ENCODE data around the gene KIFC3.

DNA sequence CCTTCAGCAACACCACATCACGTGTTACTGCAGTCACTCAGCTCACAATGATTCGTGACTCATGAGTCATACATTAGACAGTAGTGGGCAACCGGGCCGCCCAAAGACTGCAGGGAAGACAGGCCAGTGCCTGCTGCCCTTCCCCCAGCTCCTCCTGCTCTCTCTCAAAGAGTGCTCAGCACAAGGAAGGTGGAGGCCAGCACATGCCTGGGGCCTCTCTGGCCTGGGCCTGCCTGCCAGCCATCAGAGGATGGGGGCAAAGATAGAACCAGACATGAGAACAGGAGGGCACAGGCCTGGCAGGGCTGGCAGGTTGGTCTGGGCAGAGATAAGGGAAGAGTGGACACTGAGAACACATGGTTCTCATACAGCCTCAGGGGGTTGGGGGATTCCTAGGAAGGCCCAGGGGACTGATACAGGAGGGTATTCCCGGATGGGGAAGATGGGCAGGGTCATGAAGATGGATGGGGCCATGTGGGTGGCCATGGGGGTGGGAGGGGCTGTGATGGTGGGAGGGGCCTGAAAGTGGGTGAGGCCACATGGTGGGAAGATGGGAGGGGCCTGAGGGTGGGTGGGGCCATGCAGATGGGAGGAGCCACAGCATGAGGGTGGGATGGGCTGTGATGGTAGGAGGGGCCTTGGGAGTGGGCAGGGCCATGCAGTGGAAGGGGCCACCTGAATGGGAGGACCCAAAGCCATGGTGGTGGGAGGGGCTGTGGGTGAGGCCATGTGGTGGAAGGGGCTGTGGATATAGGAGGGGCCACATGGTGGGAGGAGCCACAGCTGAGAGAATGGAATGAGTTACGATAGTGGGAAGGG, 37.7 kb downstream of the KIFC3 start:
- TF ChIP-seq, protein P1, sequence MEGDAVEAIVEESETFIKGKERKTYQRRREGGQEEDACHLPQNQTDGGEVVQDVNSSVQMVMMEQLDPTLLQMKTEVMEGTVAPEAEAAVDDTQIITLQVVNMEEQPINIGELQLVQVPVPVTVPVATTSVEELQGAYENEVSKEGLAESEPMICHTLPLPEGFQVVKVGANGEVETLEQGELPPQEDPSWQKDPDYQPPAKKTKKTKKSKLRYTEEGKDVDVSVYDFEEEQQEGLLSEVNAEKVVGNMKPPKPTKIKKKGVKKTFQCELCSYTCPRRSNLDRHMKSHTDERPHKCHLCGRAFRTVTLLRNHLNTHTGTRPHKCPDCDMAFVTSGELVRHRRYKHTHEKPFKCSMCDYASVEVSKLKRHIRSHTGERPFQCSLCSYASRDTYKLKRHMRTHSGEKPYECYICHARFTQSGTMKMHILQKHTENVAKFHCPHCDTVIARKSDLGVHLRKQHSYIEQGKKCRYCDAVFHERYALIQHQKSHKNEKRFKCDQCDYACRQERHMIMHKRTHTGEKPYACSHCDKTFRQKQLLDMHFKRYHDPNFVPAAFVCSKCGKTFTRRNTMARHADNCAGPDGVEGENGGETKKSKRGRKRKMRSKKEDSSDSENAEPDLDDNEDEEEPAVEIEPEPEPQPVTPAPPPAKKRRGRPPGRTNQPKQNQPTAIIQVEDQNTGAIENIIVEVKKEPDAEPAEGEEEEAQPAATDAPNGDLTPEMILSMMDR (IDR thresholded peaks at IDR 0.05), result no peak
- TF ChIP-seq EP300 (IDR thresholded peaks at IDR 0.05), result no peak
